Mesodermal cell (in vitro differentiated cells): ENCODE results near the gene OR6C2.
"Not testable (repeated sequence)": the region's sequence is repeated elsewhere in the genome, so short reads cannot be mapped to it uniquely, and the experiment has no call there.

Experiments
- H3K27ac ChIP-seq: 2 replicates; pipeline ENCODE4 v1.7.0; 2013; ENCODE audit warnings: mild to moderate bottlenecking, low read depth, low read length, moderate library complexity; ENCODE audit not compliant: severe bottlenecking
- H3K36me3 ChIP-seq: 2 replicates; pipeline ENCODE4 v1.7.1; 2013; ENCODE audit warnings: mild to moderate bottlenecking, low read length, moderate library complexity; ENCODE audit not compliant: control insufficient read depth, insufficient read depth
- H3K4me1 ChIP-seq: one replicate; pipeline ENCODE4 v1.7.1; 2013; ENCODE audit warnings: mild to moderate bottlenecking, low read length; ENCODE audit not compliant: insufficient read depth, control insufficient read depth, poor library complexity, severe bottlenecking
- H3K4me3 ChIP-seq: 2 replicates; pipeline ENCODE4 v1.7.0; 2013; ENCODE audit warnings: low read length, control low read depth, mild to moderate bottlenecking; ENCODE audit not compliant: insufficient read depth, poor library complexity, severe bottlenecking; ENCODE audit errors: extremely low read depth
- H3K9me3 ChIP-seq: 2 replicates; pipeline ENCODE4 v1.7.1; 2013; ENCODE audit warnings: mild to moderate bottlenecking, low read length, moderate library complexity; ENCODE audit not compliant: control insufficient read depth
- WGBS, 2 experiments: methylation state at CpG; one replicate each; pipeline ENCODE4 v1.1.5; 2013; ENCODE audit warnings: missing lambda C conversion rate in 2 of 2; ENCODE audit not compliant: insufficient coverage in 2 of 2; 5-methylcytosine and 5-hydroxymethylcytosine counted together

The OR6C2 gene

DNA sequence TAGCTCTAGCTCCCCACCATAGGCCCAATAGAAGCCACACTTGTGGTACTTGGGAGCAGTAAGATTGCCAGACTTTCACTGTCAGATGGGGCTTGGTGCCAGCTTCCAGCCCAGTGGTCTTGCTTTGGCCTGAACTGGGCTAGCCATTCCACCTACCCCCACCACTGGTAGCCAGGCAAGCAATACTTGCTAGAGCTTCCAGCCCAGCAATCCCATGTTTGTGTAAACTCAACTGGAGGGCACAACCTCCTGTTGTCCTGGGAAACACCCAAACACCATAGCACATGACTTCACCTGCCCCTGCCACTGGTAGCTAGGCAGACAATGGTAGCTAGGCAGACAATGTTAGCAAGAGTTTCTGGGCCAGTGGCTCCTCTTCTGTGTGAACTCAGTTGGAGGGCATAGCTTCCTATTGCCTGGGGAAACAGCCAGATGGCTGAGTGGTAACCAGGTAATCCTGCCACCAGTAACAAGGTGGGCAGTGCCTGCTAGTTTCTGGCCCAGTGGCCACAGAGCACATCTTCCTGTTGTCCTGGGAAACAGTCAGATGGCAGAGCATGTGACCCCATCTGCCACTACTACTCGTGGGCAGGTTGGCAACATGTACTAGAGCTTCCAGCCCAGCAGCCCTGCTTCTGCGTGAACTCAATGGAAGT, 23.4 kb upstream of the OR6C2 start:
- no peaks in the 10 kb centered on the region for H3K36me3 ChIP-seq
- H3K9me3 ChIP-seq = no peaks in the 10 kb centered on the region
- no peaks in the 10 kb centered on the region for H3K4me1 ChIP-seq
- WGBS, 2 experiments = 75 to 100% methylated on average over 2 of the region's 2 CpGs
- no peak overlapping the region for H3K27ac ChIP-seq
- H3K4me3 ChIP-seq = no peak overlapping the region

DNA sequence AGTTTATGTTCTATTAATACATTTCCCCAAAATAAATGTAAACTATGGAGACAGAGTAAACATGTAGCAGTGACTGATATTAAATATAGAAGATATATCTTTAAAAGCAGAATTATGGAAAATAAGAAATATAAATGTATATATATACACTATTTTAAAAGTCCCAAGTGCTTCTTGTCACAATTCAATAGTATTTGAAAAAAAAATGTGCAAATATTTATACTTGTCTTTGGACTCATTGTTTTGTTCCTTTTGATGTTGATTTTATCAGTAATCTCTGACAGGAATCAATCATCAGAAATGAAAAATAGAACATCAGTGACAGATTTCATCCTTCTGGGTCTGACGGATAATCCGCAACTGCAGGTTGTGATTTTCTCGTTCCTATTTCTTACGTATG, 17.9 kb upstream of the OR6C2 start, which contains the start of gene OR6C76:
Gene OR6C76 (plus strand): TSS at position 301 of the 400 bp plus-strand sequence. CDS start 0 bp downstream, at position 301.
- Histone ChIP-seq H3K36me3 (no peaks in the 10 kb centered on the region), H3K9me3 (no peaks in the 10 kb centered on the region), H3K4me1 (no peaks in the 10 kb centered on the region), H3K27ac (no peak within 1 kb of the TSS), H3K4me3 (no peak within 1 kb of the TSS)
- WGBS, 2 experiments = 89 to 92% methylated on average over 4 of the region's 4 CpGs

DNA sequence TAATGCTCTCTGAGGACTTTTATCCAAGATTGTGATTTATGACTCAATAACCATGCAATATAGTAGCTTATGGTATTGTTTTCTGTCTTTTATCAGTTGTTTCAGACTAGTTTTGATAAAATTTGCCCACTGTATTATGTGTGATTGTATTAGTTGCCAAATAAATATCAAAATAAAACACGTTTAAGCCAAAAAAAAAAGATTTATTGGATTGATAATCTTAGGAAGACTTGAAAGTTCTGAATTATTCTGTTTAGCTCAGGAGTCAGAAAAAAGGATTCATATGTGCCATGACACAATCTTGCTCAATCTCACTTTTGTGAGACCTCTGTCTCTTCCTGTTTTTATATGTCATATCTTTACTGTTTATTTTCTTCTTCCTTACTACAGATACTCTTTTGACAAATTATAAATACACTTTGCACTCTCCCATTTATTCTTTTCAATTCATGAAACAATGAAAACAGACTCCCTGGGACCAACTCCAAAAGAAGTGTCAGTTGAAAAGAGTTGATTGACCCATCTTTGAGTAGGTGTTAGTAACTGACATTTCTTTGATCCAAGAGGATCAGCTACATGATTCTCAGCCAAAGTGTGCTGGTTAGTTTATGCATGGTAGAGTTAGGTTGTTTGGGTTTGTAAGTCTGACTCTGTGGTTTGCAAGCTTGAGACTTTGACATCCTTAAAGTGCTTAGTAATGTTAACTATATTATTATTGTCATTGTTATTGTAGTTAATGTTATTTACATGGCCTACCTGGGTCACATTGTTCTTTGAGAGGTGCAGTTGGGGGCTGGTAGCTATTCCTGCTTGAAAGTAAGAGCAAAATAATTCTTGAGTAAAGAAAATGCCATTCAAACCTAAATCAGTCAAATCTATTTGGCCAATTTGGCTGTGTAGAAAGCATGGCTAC, 15.3 kb upstream of the OR6C2 start:
- Histone ChIP-seq H3K4me3 (no peak overlapping the region), H3K27ac (no peak overlapping the region), H3K4me1 (no peaks in the 10 kb centered on the region), H3K36me3 (no peaks in the 10 kb centered on the region), H3K9me3 (no peaks in the 10 kb centered on the region)
- no CpG with 5 or more reads among the region's 1 CpG for WGBS, 2 experiments

DNA sequence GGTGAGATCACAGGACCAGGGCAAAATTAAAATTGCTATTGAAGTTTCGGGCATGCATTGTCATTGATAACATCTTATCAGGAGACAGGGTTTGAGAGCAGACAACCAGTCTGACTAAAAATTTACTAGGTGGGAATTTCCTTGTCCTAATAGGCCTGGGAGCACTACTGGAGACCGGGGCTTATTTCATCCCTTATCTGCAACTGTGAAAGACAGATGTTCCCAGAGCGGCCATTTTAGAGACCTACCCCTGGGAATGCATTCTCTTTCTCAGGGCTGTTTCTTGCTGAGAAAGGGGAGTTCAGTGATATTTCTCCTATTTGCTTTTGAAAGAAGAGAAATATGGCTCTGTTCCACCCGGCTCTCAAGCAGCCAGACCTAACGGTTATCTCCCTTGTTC, 2.6 kb upstream of the OR6C2 start:
- not testable (repeated sequence) for H3K9me3 ChIP-seq, H3K36me3 ChIP-seq, H3K4me3 ChIP-seq, H3K4me1 ChIP-seq, H3K27ac ChIP-seq
- WGBS, 2 experiments = 92 to 100% methylated on average over 2 of the region's 5 CpGs

DNA sequence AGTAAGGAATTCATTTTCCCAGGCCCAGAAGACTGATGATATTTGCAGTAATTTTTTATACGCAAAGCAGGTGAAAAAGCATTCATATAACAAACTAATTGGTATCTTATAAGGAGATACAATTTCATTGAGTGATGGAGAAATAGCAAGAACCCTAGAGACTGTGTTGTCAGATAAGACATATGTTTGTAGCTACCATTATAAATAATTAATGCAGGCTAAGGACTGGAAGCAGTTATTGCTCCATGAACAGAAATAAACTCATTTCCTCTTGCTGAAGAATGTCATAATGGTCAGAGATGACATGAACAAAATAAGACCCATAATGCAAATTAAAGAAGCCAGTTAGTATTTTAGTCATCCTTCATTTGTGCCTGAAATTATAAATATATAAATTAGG, 1.5 kb downstream of the OR6C2 start:
- no CpG with 5 or more reads among the region's 1 CpG for whole genome bisulfite sequencing, 2 experiments
- Histone ChIP-seq H3K4me3 (no peak overlapping the region), H3K36me3 (no peaks in the 10 kb centered on the region), H3K9me3 (peaks cover 3% of the 10 kb centered on the region), H3K27ac (no peak overlapping the region), H3K4me1 (no peaks in the 10 kb centered on the region)

DNA sequence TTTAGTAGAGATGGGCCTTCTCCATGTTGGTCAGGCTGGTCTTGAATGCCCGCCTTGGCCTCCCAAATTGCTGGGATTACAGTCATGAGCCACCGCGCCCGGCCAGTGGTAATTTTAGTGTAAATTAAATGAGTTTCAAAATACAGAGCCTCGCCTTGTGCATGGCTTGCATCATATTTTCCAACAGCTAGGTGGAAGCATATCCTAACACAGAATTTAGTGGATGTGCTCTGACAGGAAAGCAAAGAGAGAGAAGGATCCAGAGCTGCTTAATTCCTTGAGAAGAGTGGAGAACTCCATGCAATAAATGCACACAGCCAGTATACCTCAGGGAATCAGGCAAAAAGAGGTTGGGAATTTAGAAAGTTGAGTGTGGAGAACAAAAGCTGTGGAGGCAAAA, 2.5 kb downstream of the OR6C2 start:
- H3K27ac ChIP-seq = no peak overlapping the region
- 92 to 100% methylated on average over 1 to 5 of the region's 5 CpGs for WGBS, 2 experiments
- no peaks in the 10 kb centered on the region for H3K9me3 ChIP-seq
- no peak overlapping the region for H3K4me3 ChIP-seq
- no peaks in the 10 kb centered on the region for H3K36me3 ChIP-seq
- H3K4me1 ChIP-seq = no peaks in the 10 kb centered on the region

DNA sequence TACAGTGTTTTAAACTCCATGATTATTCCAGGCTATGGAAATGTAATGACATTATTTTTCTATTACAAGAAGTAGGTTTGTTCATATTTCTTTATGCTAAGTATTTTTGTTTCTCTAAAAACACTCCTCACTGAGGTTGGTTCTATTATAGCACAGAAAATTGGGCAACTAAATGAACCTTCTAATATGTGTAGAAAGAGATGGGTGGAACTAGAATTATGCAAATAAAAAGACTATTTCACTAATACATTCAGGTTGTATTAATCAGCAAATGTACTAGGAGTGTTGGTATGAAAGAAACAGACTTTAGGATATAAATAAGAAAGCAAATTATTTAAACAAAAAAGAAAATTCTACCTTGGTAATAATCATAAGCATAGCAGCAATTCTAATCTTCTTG, 4.9 kb downstream of the OR6C2 start:
- H3K4me3 ChIP-seq = no peak overlapping the region
- no peaks in the 10 kb centered on the region for H3K36me3 ChIP-seq
- no peaks in the 10 kb centered on the region for H3K4me1 ChIP-seq
- no peak overlapping the region for H3K27ac ChIP-seq
- no peaks in the 10 kb centered on the region for H3K9me3 ChIP-seq

DNA sequence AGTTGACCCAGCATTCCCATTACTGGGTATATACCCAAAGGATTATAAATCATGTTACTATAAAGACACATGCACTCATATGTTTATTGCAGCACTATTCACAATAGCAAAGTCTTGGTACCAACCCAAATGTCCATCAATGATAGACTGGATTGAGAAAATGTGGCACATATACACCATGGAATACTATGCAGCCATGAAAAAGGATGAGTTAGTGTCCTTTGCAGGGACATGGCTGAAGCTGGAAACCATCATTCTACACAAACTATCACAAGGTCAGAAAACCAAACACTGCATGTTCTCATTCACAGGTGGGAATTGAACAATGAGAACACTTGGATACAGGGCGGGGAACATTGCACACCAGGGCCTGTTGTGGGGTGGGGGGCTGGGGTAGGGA, 21.1 kb downstream of the OR6C2 start:
- H3K4me1 ChIP-seq, H3K36me3 ChIP-seq, H3K27ac ChIP-seq, H3K9me3 ChIP-seq, H3K4me3 ChIP-seq: not testable (repeated sequence)
- 100% methylated on average over 1 of the region's 1 CpG; no CpG with 5 or more reads in 1 of the 2 experiments for WGBS, 2 experiments

DNA sequence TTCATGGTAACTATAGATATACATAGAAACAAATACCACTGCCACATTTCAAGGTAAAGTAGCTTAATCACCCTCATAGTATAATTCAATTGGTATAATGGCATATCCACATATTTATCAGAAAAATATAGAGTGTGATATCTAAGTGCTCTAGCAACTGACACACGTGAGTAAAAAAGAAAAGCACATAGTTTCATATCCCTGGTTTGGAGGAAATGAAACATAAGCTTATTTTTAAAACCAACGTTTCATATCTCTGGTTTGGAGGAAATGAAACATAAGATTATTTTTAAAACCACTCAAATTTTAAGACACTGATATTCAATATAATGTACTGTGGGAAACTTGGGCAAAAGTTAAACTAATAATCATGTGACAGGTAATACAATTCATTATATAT, 24.0 kb downstream of the OR6C2 start:
- H3K4me1 ChIP-seq = no peaks in the 10 kb centered on the region
- no peak overlapping the region for H3K4me3 ChIP-seq

DNA sequence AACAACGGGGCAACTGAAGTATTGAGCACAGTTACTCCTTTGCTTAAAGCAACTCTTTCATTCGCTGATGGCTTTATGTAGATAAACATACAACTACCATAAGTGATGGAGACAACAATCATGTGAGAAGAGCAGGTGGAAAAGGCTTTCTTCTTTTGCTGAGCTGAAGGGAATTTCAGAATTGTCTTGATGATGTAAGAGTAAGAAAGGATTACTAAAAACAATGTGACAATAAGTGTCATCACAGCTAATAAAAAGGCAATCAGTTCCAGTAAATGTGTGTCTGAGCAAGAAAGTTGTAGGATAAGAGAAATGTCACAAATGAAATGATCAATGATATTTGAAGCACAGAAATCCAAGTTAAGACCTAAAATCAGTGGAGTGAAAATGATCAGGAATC, 25.4 kb downstream of the OR6C2 start:
- Histone ChIP-seq H3K36me3 (no peaks in the 10 kb centered on the region), H3K4me3 (no peak overlapping the region), H3K4me1 (no peaks in the 10 kb centered on the region), H3K27ac (no peak overlapping the region), H3K9me3 (no peaks in the 10 kb centered on the region)
- no CpG with 5 or more reads among the region's 2 CpGs for WGBS, 2 experiments

More for the DNA sequence above, 24.0 kb downstream of the OR6C2 start:
- H3K27ac ChIP-seq = no peak overlapping the region
- no CpG with 5 or more reads among the region's 2 CpGs for WGBS, 2 experiments
- no peaks in the 10 kb centered on the region for H3K9me3 ChIP-seq
- no peaks in the 10 kb centered on the region for H3K36me3 ChIP-seq
